ENCODE results near the gene MIAT.

DNA sequence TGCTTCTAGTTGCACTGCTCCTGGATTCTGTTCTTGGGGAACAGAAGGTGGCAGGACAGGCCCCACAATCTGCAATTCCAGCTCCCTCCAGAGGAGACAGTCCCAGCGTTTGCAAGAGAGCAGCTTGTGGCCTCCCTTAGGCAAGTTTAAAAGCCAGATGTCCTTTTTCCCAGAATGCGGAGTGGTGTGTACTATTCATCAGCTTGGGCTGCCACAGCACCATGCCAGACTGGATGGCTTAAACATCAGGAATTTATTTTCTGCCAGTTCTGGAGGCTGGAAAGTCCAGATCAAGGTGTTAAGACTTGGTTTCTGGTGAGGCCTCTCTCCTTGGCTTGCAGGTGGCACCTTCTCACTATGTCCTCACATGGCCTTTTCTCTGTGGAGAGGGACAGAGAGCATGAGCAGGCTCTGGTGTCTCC is 11.7 kb downstream of the MIAT start:
- TF ChIP-seq POLR2A (IDR thresholded peaks at IDR 0.05; ENCODE audit: low read depth, low read length) (no peak), EZH2 (IDR thresholded peaks at IDR 0.05; ENCODE audit: borderline replicate concordance, low read depth, low read length, severe bottlenecking) (no peak)
- TF ChIP-seq, protein P1, sequence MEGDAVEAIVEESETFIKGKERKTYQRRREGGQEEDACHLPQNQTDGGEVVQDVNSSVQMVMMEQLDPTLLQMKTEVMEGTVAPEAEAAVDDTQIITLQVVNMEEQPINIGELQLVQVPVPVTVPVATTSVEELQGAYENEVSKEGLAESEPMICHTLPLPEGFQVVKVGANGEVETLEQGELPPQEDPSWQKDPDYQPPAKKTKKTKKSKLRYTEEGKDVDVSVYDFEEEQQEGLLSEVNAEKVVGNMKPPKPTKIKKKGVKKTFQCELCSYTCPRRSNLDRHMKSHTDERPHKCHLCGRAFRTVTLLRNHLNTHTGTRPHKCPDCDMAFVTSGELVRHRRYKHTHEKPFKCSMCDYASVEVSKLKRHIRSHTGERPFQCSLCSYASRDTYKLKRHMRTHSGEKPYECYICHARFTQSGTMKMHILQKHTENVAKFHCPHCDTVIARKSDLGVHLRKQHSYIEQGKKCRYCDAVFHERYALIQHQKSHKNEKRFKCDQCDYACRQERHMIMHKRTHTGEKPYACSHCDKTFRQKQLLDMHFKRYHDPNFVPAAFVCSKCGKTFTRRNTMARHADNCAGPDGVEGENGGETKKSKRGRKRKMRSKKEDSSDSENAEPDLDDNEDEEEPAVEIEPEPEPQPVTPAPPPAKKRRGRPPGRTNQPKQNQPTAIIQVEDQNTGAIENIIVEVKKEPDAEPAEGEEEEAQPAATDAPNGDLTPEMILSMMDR (IDR thresholded peaks at IDR 0.05; ENCODE audit: extremely low read depth in 1 of 2, insufficient read depth in 1 of 2, low read depth in 1 of 2, low read length in 2 of 2), result peak; percentile 30 to 65
- TF ChIP-seq, protein P2, sequence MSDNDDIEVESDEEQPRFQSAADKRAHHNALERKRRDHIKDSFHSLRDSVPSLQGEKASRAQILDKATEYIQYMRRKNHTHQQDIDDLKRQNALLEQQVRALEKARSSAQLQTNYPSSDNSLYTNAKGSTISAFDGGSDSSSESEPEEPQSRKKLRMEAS (IDR thresholded peaks at IDR 0.05; ENCODE audit: insufficient read depth, insufficient read length), result no peak
